ENCODE measurements around the gene TMEFF1.
A peak's percentile ranks its signal among the peaks of the same experiment; 100 is the strongest.

Gene TMEFF1

GRCh38 chr9:100601216-100601615 is 128.3 kb downstream of the TMEFF1 start:
- Histone ChIP-seq H3K4me1 (ENCODE audit: control insufficient read depth, low read length) (peaks cover 10% of the 10 kb centered on the region), H3K9me3 (ENCODE audit: control insufficient read depth, insufficient read depth, low read length) (no peaks in the 10 kb centered on the region), H3K9me2 (replicated peaks; ENCODE audit: control insufficient read depth, low read length) (no peaks in the 10 kb centered on the region), H3K27ac (ENCODE audit: low read depth, low read length) (no peak overlapping the region), H4K20me1 (ENCODE audit: control insufficient read depth, insufficient read depth, low read depth, low read length) (no peaks in the 10 kb centered on the region), H3K36me3 (ENCODE audit: control insufficient read depth, low read length) (no peaks in the 10 kb centered on the region), H3F3A (ENCODE audit: control insufficient read depth, insufficient read depth) (no peaks in the 10 kb centered on the region), H3K4me2 (ENCODE audit: low read length) (no peak overlapping the region), H3K79me2 (ENCODE audit: control insufficient read depth, low read length) (no peaks in the 10 kb centered on the region), H3K27me3 (ENCODE audit: control insufficient read depth, low read length) (peaks cover 18% of the 10 kb centered on the region), H3K4me3 (ENCODE audit: low read length) (no peak overlapping the region)
- TF ChIP-seq CTCF (IDR thresholded peaks at IDR 0.05; ENCODE audit: low read depth, low read length, poor library complexity, severe bottlenecking) (peak; percentile 76), EZH2phosphoT487 (IDR thresholded peaks at IDR 0.05; ENCODE audit: borderline replicate concordance, low read length) (no peak)

DNA sequence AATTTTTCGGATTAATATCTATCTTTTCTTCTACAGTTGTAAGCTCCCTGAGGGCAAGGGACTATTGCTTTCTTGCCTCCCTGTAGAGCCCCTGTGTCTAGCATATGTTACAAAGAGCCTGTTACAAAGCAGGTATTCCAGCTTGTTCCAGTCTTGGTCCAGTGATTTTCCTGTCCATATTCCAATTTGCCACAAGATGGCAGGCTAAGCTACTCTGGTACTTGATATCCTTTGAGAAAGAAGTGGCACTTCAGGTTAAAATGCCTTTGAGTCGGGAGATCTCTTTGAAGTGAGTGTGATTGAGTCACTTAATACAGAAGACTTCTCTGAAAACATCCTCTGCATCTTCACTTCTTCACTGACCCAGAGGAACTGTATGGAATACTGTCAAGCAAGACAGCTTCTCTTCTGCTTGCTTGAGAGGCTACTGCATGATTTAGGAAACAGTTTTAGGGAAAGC is 129.4 kb downstream of the TMEFF1 start:
- H4K20me1 ChIP-seq (ENCODE audit: control insufficient read depth, insufficient read depth, low read depth, low read length): no peaks in the 10 kb centered on the region
- H3F3A ChIP-seq (ENCODE audit: control insufficient read depth, insufficient read depth): no peaks in the 10 kb centered on the region
- peaks cover 10% of the 10 kb centered on the region for H3K4me1 ChIP-seq (ENCODE audit: control insufficient read depth, low read length)
- H3K9me2 ChIP-seq (replicated peaks; ENCODE audit: control insufficient read depth, low read length): no peaks in the 10 kb centered on the region
- no peaks in the 10 kb centered on the region for H3K79me2 ChIP-seq (ENCODE audit: control insufficient read depth, low read length)
- H3K27me3 ChIP-seq (ENCODE audit: control insufficient read depth, low read length): peaks cover 11% of the 10 kb centered on the region
- H3K9me3 ChIP-seq (ENCODE audit: control insufficient read depth, insufficient read depth, low read length): no peaks in the 10 kb centered on the region
- TF ChIP-seq EZH2phosphoT487 (IDR thresholded peaks at IDR 0.05; ENCODE audit: borderline replicate concordance, low read length) (no peak), CTCF (IDR thresholded peaks at IDR 0.05; ENCODE audit: low read depth, low read length, poor library complexity, severe bottlenecking) (peak; percentile 51)
- no peaks in the 10 kb centered on the region for H3K36me3 ChIP-seq (ENCODE audit: control insufficient read depth, low read length)
- H3K4me2 ChIP-seq (ENCODE audit: low read length): no peak overlapping the region
- H3K27ac ChIP-seq (ENCODE audit: low read depth, low read length): no peak overlapping the region
- no peak overlapping the region for H3K4me3 ChIP-seq (ENCODE audit: low read length)

- no peak overlapping the region for H3K4me2 ChIP-seq (ENCODE audit: low read length)
- no peak for TF ChIP-seq EZH2phosphoT487 (IDR thresholded peaks at IDR 0.05; ENCODE audit: borderline replicate concordance, low read length)
- no peak for TF ChIP-seq CTCF (IDR thresholded peaks at IDR 0.05; ENCODE audit: low read depth, low read length, poor library complexity, severe bottlenecking)
- no peaks in the 10 kb centered on the region for H3K79me2 ChIP-seq (ENCODE audit: control insufficient read depth, low read length)
- H3K9me3 ChIP-seq (ENCODE audit: control insufficient read depth, insufficient read depth, low read length): no peaks in the 10 kb centered on the region
- H3K36me3 ChIP-seq (ENCODE audit: control insufficient read depth, low read length): no peaks in the 10 kb centered on the region
- H3F3A ChIP-seq (ENCODE audit: control insufficient read depth, insufficient read depth): no peaks in the 10 kb centered on the region
- H3K27ac ChIP-seq (ENCODE audit: low read depth, low read length): no peak overlapping the region
- no peak overlapping the region for H3K4me3 ChIP-seq (ENCODE audit: low read length)
- no peaks in the 10 kb centered on the region for H4K20me1 ChIP-seq (ENCODE audit: control insufficient read depth, insufficient read depth, low read depth, low read length)
- no peaks in the 10 kb centered on the region for H3K4me1 ChIP-seq (ENCODE audit: control insufficient read depth, low read length)
- H3K9me2 ChIP-seq (replicated peaks; ENCODE audit: control insufficient read depth, low read length): no peaks in the 10 kb centered on the region
- H3K27me3 ChIP-seq (ENCODE audit: control insufficient read depth, low read length): 0 out of 2 replicates have a peak, but pooled peaks cover 2% of the 10 kb centered on the region
Observed at GRCh38 chr9:100605405-100605804, 132.5 kb downstream of the TMEFF1 start.
